ENCODE results near the gene TUBGCP3.

DNA sequence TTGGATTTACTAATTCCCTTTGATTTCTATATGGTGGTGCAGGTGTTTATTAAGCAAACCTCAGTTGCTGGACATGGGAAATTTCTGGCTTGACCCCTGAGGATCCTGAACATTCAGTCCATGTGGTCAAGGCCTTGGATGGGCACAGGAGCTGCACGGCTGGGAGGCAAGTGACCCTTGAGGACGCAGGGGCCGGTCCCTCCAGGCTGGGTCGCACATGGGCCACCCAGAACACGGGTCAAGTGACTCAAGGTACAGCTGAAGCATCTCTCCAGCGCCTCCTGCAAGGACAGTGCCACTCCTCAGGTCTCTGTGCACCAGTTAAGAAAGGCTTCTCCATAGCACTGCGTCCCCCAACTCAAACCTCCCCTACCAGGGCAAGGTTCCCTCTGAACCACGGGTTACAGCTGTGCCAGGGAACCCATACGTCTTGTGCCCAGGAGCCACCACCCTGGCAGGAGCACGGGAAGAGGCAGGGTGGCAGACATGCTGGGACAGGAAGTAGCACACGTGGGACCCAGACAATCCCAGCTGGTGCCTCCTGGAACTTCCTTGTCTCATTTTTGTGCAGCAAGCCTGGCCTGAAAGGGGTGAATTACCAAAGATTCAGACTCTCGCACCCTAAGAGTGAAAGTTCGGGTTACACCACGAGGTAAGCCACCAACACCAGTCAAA, 118.7 kb downstream of the TUBGCP3 start:
- TF ChIP-seq PAX5 (IDR thresholded peaks at IDR 0.05; ENCODE audit: insufficient read depth, low read length, severe bottlenecking) (no peak), POLR2A (IDR thresholded peaks at IDR 0.05; ENCODE audit: low read depth, low read length) (no peak)
